Brain microvascular endothelial cell (primary cell): ENCODE results near the gene OTUB2.
"Not testable (repeated sequence)": the region's sequence is repeated elsewhere in the genome, so short reads cannot be mapped to it uniquely, and the experiment has no call there.

ENCODE experiments used
- DNase-seq: peaks from one replicate; pipeline ENCODE4 v3.0.0-alpha.2; 2020
- H3K27ac ChIP-seq: fragments of 250-450 bp; sonication (Bioruptor Pico); 2 replicates; pipeline ENCODE4 v1.5.1; 2020; ENCODE audit warnings: mild to moderate bottlenecking, moderate library complexity
- H3K27me3 ChIP-seq: fragments of 250-450 bp; sonication (Bioruptor Pico); replicated peaks from 2 replicates; pipeline ENCODE4 v1.5.1; 2020; ENCODE audit warnings: mild to moderate bottlenecking
- H3K36me3 ChIP-seq: fragments of 250-450 bp; sonication (Bioruptor Pico); replicated peaks from 2 replicates; pipeline ENCODE4 v1.5.1; 2020; ENCODE audit warnings: mild to moderate bottlenecking
- H3K4me3 ChIP-seq: 2 replicates; pipeline ENCODE4 v1.5.1; 2011; ENCODE audit warnings: low read depth, mild to moderate bottlenecking, control low read depth, low read length, moderate library complexity
- CTCF ChIP-seq: IDR thresholded peaks from 2 replicates; pipeline ENCODE4 v1.5.1; 2011; ENCODE audit warnings: low read depth, mild to moderate bottlenecking, moderate library complexity, low read length, control low read depth, inconsistent platforms; ENCODE audit errors: missing control alignments
- in situ Hi-C: cut with HindIII; loops from 2 replicates; pipeline ENCODE4 v1.10.0; 2017; ENCODE audit warnings: low sequenced_read_pairs, low pct_ligation_motif_present

The OTUB2 gene

GRCh38 chr14:94058128-94058673 is 32.1 kb downstream of the OTUB2 start:
- no peak overlapping the region for H3K4me3 ChIP-seq
- H3K27ac ChIP-seq, result no peak overlapping the region
- no peaks in the 10 kb centered on the region for H3K27me3 ChIP-seq
- in situ Hi-C loops, result no loop called here
- peaks cover 55% of the 10 kb centered on the region for H3K36me3 ChIP-seq
- DNase-seq, result no peak
- TF ChIP-seq CTCF, result no peak

GRCh38 chr14:94058674-94059138 is 32.6 kb downstream of the OTUB2 start:
- TF ChIP-seq CTCF, result no peak
- Histone ChIP-seq H3K36me3 (peaks cover 55% of the 10 kb centered on the region), H3K4me3 (no peak overlapping the region), H3K27ac (no peak overlapping the region), H3K27me3 (no peaks in the 10 kb centered on the region)
- no peak for DNase-seq
- in situ Hi-C loops, result no loop called here

- peaks cover 49% of the 10 kb centered on the region for H3K36me3 ChIP-seq
Observed at GRCh38 chr14:94059998-94060397, 33.9 kb downstream of the OTUB2 start.

GRCh38 chr14:94062344-94062940 is 36.3 kb downstream of the OTUB2 start:
- DNase-seq, result peak; percentile 8
- TF ChIP-seq CTCF, result no peak
- H3K4me3 ChIP-seq, result no peak overlapping the region
- H3K36me3 ChIP-seq, result peaks cover 27% of the 10 kb centered on the region
- H3K27ac ChIP-seq, result no peak overlapping the region
- H3K27me3 ChIP-seq, result no peaks in the 10 kb centered on the region
- in situ Hi-C loops, result no loop called here

More at GRCh38 chr14:94059998-94060397, 33.9 kb downstream of the OTUB2 start:
- no peak for TF ChIP-seq CTCF
- Histone ChIP-seq H3K4me3 (no peak overlapping the region), H3K27me3 (no peaks in the 10 kb centered on the region), H3K27ac (no peak overlapping the region)
- in situ Hi-C loops, result no loop called here
- no peak for DNase-seq

GRCh38 chr14:94066089-94066676 is 40.0 kb downstream of the OTUB2 start:
- no peak for TF ChIP-seq CTCF
- Histone ChIP-seq H3K27me3 (no peaks in the 10 kb centered on the region), H3K27ac (no peak overlapping the region), H3K36me3 (peaks cover under 1% of the 10 kb centered on the region), H3K4me3 (no peak overlapping the region)
- in situ Hi-C loops, result no loop called here
- no peak for DNase-seq

- not testable (repeated sequence) for H3K27ac ChIP-seq
Observed at GRCh38 chr14:94072076-94072475, 45.9 kb downstream of the OTUB2 start.

More at GRCh38 chr14:94072076-94072475, 45.9 kb downstream of the OTUB2 start:
- H3K4me3 ChIP-seq, H3K27me3 ChIP-seq, H3K36me3 ChIP-seq, in situ Hi-C loops, DNase-seq: not testable (repeated sequence)
